GM12878 (cell line): ENCODE data around the gene CD70.

Experiments
- EZH2 ChIP-seq: IDR thresholded peaks from 2 replicates; pipeline ENCODE4 v1.6.1; 2012; ENCODE audit warnings: low read depth, mild to moderate bottlenecking, control low read depth, inconsistent platforms, low read length, borderline replicate concordance; ENCODE audit not compliant: control insufficient read depth
- IKZF1 ChIP-seq: fragments of 450-650 bp; conservative IDR thresholded peaks from 2 replicates; pipeline ENCODE4 v1.6.1; 2017; ENCODE audit warnings: antibody characterized with exemption, mild to moderate bottlenecking
- POLR2A ChIP-seq: IDR thresholded peaks from 2 replicates; pipeline ENCODE4 v1.6.1; 2011; ENCODE audit warnings: low read depth, mild to moderate bottlenecking, low read length
- RELA ChIP-seq: fragments of 450-650 bp; IDR thresholded peaks from 2 replicates; pipeline ENCODE4 v1.8.0; 2014; ENCODE audit warnings: borderline replicate concordance; ENCODE audit not compliant: partially characterized antibody
- SMC3 ChIP-seq: IDR thresholded peaks from 2 replicates; pipeline ENCODE4 v1.6.1; 2011; ENCODE audit warnings: low read length, improper control_type of control experiment, borderline replicate concordance
- TCF7 ChIP-seq: IDR thresholded peaks from 2 replicates; pipeline ENCODE4 v1.6.1; 2014; ENCODE audit warnings: antibody characterized with exemption, borderline replicate concordance
- YY1 ChIP-seq: IDR thresholded peaks from 2 replicates; pipeline ENCODE4 v1.6.1; 2011; ENCODE audit warnings: low read depth, mild to moderate bottlenecking, low read length
- ZNF274 ChIP-seq: IDR thresholded peaks from one replicate; pipeline ENCODE4 v1.8.0; 2011; ENCODE audit not compliant: insufficient read length, insufficient read depth
- TF ChIP-seq, protein P1 (sequence below), 3 experiments: IDR thresholded peaks in 2 of 3; conservative IDR thresholded peaks in 1 of 3; 2 replicates each; pipeline ENCODE4 v1.5.1; 2011; ENCODE audit warnings: low read depth in 3 of 3, low read length in 3 of 3, mild to moderate bottlenecking in 3 of 3, control low read depth in 2 of 3, moderate library complexity in 2 of 3, inconsistent platforms in 1 of 3, mixed read lengths in 1 of 3; ENCODE audit not compliant: control insufficient read depth in 2 of 3, insufficient read depth in 1 of 3; ENCODE audit errors: extremely low read depth in 1 of 3
- TF ChIP-seq, protein P2 (sequence below): IDR thresholded peaks from 2 replicates; pipeline ENCODE4 v1.6.1; 2012; ENCODE audit warnings: improper control_type of control experiment, low read depth, low read length; ENCODE audit not compliant: insufficient replicate concordance
- TF ChIP-seq, protein P3 (sequence below): fragments of 450-650 bp; conservative IDR thresholded peaks from 2 replicates; pipeline ENCODE4 v1.6.1; 2017; ENCODE audit warnings: mild to moderate bottlenecking, moderate library complexity
- TF ChIP-seq, protein P4 (sequence below): fragments of 450-650 bp; IDR thresholded peaks from 2 replicates; pipeline ENCODE4 v1.6.1; 2014; ENCODE audit warnings: mild to moderate bottlenecking
- TF ChIP-seq, protein P5 (sequence below): IDR thresholded peaks from 2 replicates; pipeline ENCODE4 v1.6.1; 2011; ENCODE audit warnings: low read depth, low read length, improper control_type of control experiment, borderline replicate concordance
- TF ChIP-seq, protein P6 (sequence below): fragments of 450-650 bp; IDR thresholded peaks from 2 replicates; pipeline ENCODE4 v1.6.1; 2017; ENCODE audit warnings: mild to moderate bottlenecking, moderate library complexity

DNA sequence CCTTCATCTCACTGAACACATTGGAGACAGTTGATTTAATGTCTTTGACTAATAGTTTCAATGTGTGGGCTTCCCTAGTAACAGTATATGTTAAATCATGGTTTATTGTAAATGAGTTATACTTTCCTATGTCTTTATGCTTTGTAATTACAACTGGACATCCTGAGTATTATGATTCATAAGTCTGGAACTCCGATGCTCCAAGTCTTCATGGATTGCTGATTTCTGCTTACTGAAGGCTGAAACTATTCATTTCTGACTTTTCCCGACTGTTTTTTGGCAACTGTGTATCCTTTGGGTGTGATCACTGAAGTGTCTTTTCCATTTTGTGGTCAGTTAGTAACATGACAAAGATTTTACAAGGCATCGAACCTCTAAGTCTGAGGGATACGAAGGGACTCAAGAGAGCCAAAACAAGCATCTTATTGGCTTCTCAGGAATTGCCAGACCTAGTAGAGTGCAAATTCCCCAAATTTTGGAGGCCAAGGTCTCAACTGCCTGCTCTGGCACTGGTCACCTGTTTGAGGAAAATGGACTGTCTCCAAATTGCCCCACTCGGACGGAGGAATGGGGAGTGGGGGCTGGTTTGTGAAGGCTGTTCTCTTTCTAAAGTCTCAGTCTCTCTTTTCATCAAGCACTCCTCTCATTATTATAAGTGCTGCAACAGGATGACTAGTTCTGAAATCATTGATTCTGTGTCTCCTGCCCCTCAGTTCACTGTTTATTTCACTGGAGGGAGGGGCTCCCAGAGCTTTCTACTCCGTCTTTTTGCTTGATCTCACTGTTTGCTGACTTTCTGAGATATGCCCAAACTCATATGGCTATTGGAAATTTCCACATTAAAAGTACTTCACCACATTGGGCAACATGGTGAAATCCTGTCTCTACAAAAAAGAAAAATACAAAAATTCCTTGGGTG is 20.2 kb upstream of the CD70 start:
- TF ChIP-seq, protein P1, sequence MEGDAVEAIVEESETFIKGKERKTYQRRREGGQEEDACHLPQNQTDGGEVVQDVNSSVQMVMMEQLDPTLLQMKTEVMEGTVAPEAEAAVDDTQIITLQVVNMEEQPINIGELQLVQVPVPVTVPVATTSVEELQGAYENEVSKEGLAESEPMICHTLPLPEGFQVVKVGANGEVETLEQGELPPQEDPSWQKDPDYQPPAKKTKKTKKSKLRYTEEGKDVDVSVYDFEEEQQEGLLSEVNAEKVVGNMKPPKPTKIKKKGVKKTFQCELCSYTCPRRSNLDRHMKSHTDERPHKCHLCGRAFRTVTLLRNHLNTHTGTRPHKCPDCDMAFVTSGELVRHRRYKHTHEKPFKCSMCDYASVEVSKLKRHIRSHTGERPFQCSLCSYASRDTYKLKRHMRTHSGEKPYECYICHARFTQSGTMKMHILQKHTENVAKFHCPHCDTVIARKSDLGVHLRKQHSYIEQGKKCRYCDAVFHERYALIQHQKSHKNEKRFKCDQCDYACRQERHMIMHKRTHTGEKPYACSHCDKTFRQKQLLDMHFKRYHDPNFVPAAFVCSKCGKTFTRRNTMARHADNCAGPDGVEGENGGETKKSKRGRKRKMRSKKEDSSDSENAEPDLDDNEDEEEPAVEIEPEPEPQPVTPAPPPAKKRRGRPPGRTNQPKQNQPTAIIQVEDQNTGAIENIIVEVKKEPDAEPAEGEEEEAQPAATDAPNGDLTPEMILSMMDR (IDR thresholded peaks at IDR 0.05 in 2 of 3, conservative IDR thresholded peaks at IDR 0.05 in 1 of 3; ENCODE audit: control insufficient read depth in 2 of 3, extremely low read depth in 1 of 3, insufficient read depth in 1 of 3, low read depth in 3 of 3, low read length in 3 of 3) = no peak
- TF ChIP-seq, protein P2, sequence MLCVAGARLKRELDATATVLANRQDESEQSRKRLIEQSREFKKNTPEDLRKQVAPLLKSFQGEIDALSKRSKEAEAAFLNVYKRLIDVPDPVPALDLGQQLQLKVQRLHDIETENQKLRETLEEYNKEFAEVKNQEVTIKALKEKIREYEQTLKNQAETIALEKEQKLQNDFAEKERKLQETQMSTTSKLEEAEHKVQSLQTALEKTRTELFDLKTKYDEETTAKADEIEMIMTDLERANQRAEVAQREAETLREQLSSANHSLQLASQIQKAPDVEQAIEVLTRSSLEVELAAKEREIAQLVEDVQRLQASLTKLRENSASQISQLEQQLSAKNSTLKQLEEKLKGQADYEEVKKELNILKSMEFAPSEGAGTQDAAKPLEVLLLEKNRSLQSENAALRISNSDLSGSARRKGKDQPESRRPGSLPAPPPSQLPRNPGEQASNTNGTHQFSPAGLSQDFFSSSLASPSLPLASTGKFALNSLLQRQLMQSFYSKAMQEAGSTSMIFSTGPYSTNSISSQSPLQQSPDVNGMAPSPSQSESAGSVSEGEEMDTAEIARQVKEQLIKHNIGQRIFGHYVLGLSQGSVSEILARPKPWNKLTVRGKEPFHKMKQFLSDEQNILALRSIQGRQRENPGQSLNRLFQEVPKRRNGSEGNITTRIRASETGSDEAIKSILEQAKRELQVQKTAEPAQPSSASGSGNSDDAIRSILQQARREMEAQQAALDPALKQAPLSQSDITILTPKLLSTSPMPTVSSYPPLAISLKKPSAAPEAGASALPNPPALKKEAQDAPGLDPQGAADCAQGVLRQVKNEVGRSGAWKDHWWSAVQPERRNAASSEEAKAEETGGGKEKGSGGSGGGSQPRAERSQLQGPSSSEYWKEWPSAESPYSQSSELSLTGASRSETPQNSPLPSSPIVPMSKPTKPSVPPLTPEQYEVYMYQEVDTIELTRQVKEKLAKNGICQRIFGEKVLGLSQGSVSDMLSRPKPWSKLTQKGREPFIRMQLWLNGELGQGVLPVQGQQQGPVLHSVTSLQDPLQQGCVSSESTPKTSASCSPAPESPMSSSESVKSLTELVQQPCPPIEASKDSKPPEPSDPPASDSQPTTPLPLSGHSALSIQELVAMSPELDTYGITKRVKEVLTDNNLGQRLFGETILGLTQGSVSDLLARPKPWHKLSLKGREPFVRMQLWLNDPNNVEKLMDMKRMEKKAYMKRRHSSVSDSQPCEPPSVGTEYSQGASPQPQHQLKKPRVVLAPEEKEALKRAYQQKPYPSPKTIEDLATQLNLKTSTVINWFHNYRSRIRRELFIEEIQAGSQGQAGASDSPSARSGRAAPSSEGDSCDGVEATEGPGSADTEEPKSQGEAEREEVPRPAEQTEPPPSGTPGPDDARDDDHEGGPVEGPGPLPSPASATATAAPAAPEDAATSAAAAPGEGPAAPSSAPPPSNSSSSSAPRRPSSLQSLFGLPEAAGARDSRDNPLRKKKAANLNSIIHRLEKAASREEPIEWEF = no peak
- TF ChIP-seq, protein P3, sequence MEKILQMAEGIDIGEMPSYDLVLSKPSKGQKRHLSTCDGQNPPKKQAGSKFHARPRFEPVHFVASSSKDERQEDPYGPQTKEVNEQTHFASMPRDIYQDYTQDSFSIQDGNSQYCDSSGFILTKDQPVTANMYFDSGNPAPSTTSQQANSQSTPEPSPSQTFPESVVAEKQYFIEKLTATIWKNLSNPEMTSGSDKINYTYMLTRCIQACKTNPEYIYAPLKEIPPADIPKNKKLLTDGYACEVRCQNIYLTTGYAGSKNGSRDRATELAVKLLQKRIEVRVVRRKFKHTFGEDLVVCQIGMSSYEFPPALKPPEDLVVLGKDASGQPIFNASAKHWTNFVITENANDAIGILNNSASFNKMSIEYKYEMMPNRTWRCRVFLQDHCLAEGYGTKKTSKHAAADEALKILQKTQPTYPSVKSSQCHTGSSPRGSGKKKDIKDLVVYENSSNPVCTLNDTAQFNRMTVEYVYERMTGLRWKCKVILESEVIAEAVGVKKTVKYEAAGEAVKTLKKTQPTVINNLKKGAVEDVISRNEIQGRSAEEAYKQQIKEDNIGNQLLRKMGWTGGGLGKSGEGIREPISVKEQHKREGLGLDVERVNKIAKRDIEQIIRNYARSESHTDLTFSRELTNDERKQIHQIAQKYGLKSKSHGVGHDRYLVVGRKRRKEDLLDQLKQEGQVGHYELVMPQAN = no peak
- TF ChIP-seq, protein P4, sequence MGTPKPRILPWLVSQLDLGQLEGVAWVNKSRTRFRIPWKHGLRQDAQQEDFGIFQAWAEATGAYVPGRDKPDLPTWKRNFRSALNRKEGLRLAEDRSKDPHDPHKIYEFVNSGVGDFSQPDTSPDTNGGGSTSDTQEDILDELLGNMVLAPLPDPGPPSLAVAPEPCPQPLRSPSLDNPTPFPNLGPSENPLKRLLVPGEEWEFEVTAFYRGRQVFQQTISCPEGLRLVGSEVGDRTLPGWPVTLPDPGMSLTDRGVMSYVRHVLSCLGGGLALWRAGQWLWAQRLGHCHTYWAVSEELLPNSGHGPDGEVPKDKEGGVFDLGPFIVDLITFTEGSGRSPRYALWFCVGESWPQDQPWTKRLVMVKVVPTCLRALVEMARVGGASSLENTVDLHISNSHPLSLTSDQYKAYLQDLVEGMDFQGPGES = no peak
- no peak for TF ChIP-seq ZNF274
- no peak for TF ChIP-seq RELA
- TF ChIP-seq POLR2A = no peak
- no peak for TF ChIP-seq YY1
- TF ChIP-seq EZH2 = no peak
- TF ChIP-seq IKZF1 = no peak
- TF ChIP-seq SMC3 = no peak
- no peak for TF ChIP-seq TCF7
- TF ChIP-seq, protein P5, sequence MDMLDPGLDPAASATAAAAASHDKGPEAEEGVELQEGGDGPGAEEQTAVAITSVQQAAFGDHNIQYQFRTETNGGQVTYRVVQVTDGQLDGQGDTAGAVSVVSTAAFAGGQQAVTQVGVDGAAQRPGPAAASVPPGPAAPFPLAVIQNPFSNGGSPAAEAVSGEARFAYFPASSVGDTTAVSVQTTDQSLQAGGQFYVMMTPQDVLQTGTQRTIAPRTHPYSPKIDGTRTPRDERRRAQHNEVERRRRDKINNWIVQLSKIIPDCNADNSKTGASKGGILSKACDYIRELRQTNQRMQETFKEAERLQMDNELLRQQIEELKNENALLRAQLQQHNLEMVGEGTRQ = no peak
- TF ChIP-seq, protein P6, sequence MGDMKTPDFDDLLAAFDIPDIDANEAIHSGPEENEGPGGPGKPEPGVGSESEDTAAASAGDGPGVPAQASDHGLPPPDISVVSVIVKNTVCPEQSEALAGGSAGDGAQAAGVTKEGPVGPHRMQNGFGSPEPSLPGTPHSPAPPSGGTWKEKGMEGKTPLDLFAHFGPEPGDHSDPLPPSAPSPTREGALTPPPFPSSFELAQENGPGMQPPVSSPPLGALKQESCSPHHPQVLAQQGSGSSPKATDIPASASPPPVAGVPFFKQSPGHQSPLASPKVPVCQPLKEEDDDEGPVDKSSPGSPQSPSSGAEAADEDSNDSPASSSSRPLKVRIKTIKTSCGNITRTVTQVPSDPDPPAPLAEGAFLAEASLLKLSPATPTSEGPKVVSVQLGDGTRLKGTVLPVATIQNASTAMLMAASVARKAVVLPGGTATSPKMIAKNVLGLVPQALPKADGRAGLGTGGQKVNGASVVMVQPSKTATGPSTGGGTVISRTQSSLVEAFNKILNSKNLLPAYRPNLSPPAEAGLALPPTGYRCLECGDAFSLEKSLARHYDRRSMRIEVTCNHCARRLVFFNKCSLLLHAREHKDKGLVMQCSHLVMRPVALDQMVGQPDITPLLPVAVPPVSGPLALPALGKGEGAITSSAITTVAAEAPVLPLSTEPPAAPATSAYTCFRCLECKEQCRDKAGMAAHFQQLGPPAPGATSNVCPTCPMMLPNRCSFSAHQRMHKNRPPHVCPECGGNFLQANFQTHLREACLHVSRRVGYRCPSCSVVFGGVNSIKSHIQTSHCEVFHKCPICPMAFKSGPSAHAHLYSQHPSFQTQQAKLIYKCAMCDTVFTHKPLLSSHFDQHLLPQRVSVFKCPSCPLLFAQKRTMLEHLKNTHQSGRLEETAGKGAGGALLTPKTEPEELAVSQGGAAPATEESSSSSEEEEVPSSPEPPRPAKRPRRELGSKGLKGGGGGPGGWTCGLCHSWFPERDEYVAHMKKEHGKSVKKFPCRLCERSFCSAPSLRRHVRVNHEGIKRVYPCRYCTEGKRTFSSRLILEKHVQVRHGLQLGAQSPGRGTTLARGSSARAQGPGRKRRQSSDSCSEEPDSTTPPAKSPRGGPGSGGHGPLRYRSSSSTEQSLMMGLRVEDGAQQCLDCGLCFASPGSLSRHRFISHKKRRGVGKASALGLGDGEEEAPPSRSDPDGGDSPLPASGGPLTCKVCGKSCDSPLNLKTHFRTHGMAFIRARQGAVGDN = no peak
